GM18502 (cell line): ENCODE measurements around the gene AARSD1.
A peak's percentile ranks its signal among the peaks of the same experiment; 100 is the strongest.
"Not testable (repeated sequence)": the region's sequence is repeated elsewhere in the genome, so short reads cannot be mapped to it uniquely, and the experiment has no call there.

Source experiments
- ATAC-seq: cut with Tn5 transposase; IDR thresholded peaks from one replicate; pipeline ENCODE4 v1.9.1; 2021; ENCODE audit warnings: mild to moderate bottlenecking; ENCODE audit not compliant: unreplicated experiment, poor library complexity

The AARSD1 gene, protein sequence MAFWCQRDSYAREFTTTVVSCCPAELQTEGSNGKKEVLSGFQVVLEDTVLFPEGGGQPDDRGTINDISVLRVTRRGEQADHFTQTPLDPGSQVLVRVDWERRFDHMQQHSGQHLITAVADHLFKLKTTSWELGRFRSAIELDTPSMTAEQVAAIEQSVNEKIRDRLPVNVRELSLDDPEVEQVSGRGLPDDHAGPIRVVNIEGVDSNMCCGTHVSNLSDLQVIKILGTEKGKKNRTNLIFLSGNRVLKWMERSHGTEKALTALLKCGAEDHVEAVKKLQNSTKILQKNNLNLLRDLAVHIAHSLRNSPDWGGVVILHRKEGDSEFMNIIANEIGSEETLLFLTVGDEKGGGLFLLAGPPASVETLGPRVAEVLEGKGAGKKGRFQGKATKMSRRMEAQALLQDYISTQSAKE

DNA sequence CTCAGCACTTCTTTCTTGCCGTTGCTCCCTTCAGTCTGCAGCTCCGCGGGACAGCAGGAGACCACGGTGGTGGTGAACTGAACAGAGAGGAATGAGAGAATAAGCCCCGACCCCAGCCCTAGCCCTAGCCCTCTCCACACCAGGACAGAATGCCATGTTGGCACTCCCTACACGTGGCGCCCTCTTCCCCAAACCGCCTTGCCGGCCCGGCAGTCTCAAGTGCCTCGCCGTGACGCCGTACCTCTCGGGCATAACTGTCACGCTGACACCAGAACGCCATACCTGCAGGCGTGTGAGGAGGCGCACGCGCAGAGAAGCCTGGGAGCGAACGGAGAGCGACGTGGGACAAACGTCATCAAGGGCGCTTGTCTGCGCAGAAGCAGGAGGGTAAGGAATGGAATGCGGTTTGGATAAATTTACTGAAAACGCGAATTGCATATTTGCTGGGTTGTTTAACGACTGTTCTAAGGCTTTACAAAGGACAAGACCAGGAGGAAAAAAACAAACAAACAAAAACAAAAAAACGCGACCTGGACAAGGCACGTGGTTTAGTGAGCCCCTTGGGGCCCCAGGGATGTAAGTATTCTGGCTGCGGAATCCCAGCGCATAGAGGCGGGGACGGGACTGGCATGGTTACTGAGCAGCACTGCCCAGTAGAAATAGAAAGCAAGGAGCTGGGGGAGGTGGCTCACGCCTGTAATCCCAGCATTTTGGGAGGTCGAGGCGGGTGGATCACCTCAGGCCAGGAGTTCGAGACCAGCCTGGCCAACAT lies at the start of gene AARSD1:
AARSD1 (minus strand) TSS at position 294 of the 772 bp plus-strand sequence; CDS start at position 280, 14 bp downstream.
- ATAC-seq: peak; percentile 84

GRCh38 chr17:43013296-43013695 lies 49.0 kb upstream of the AARSD1 start:
- no peak for ATAC-seq

DNA sequence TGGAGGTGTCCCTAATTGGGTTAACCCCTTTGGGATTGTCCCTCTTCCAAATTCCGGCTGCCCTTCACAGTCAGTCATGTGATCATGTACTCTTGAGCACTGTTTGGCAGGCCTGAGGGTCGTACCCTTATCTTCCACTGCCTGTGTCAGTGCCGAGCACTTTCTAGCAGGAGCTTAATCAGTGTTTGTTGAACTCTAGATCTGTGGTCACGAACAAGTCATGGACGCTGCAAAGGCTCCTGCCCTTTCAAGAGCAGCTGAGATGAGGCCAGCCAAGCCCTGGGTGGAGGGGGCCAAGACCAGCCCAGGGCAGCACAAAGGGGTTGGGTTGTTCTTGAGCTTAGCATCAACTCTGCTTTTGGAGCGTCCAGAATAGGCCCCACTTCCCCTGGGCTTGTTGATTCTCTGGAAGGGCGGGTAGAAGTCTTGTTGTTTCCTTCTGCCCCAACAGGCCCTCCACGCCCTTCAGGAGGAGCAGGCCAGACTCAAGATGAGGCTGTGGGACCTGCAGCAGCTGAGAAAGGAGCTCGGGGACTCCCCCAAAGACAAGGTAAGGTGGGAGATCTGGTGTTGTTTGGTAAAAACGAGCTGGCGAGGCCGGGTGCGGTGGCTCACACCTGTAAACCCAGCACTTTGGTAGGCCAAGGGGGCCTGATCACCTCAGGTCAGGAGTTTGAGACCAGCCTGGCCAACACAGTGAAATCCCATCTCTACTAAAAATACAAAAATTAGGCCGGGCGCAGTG lies 47.6 kb upstream of the AARSD1 start:
- ATAC-seq: no peak

- no peak for ATAC-seq
These were observed 46.5 kb upstream of the AARSD1 start for GRCh38 chr17:43010667-43011308.

DNA sequence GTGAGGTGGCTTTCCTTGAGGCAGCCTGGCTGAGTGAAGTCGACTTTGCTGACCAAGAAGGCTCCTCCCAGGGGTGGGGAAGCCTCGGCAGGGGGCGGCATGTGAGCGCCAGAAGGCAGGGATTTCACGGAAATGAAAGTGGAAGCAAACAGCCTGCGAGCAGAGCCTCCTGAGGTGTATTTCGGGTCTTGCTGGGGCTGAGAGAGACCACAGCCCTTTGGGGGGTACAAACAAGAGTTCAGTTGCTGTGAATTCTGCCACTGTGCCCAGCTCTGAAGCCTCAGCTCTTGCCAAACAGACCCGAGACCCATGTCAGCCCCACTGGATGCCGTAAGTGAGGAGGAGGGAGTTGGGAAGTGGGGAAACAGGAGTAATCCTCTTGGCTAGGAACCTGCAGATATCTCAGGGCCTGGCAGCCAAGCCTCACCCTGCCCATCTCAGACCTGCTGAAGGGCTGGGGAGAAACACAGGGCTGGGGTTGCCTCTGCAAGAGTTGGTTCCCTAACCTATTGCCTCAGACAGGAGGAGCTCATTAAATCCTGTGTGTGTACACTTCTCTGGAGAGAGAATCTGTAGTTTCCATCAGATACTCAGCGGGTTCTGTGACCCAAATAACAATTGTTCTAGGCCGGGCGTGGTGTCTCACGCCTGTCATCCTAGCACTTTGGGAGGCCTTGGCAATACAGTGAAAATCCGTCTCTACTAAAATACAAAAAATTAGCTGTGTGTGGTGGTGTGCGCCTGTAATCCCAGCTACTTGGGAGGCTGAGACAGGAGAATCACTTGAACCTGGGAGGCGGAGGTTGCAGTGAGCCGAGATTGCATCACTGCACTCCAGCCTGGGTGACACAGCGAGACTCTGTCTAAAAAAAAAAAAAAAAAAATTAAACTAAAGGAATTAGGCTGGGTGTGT lies 42.6 kb upstream of the AARSD1 start, which contains the start of gene IFI35:
IFI35 (plus strand) TSS at position 146 of the 913 bp plus-strand sequence; CDS start at position 310, 164 bp downstream.
- ATAC-seq: peak; percentile 69

- ATAC-seq: no peak
These were observed 39.4 kb upstream of the AARSD1 start for GRCh38 chr17:43003542-43004172.

DNA sequence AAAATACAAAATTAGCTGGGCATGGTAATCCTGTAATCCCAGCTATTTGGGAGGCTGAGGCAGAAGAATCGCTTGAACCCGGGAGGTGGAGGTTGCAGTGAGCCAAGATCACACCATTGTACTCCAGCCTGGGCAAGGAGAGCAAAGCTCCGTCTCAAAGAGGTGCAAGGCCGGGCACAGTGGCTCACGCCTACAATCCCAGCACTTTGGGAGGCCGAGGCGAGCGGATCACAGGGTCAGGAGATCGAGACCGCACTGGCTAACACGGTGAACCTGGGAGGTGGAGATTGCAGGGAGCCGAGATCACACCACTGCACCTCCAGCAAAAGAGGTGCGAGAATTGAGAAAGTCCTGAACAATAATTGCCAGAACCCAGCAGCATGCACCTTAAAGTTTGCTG lies 36.6 kb upstream of the AARSD1 start:
- not testable (repeated sequence) for ATAC-seq

GRCh38 chr17:42999003-42999525 lies 34.8 kb upstream of the AARSD1 start:
- ATAC-seq: no peak

- ATAC-seq: peak; percentile 88
These were observed 34.0 kb upstream of the AARSD1 start, which contains the start of gene RPL27 for GRCh38 chr17:42997984-42998938. TSS of gene RPL27 (plus strand) at chr17:42998419. CDS start at chr17:42998751, 332 bp downstream.

DNA sequence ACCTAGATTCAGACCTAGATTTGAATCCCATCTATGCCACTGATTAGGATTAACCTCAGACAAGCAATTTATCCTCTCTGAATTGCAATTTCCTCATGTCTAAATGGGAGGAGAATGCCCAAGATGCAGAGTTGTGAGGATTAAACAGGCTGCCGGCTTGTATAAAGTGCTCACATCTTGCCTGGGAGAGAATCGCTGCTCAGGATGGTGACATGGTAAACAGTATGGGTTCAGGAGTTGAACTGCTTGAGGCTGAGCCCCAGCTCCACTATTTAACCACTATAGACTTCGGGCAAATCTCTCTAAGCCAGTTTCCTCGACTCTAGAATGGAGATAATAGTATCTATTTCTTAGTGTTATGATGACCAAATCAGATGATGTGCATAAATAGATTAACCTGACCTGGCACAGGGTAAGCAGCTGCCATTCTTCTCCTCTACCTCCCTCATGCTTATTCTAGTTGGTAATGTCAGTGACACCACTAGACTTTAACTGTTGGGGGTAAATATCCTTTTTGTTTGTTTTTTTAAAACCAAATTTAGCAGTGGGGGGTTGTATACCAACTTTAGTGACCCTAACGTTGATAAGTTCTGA lies 33.2 kb upstream of the AARSD1 start:
- no peak for ATAC-seq

DNA sequence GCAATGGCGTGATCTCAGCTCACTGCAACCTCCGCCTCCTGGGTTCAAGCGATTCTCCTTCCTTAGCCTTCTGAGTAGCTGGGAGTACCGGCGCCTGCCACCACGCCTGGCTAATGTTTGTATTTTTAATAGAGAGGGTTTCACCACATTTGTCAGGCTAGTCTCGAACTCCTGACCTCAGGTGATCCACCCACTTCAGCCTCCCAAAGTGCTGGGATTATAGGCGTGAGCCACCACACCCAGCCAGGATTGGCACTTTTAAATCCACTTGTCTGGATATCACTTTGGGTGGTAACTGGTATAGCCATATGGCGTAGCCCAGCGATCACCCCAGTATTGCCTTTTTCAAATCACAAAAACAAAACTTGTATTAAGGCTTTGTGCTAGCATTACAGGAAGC lies 29.7 kb upstream of the AARSD1 start:
- not testable (repeated sequence) for ATAC-seq

GRCh38 chr17:42992872-42993271 lies 28.6 kb upstream of the AARSD1 start:
- no peak for ATAC-seq

DNA sequence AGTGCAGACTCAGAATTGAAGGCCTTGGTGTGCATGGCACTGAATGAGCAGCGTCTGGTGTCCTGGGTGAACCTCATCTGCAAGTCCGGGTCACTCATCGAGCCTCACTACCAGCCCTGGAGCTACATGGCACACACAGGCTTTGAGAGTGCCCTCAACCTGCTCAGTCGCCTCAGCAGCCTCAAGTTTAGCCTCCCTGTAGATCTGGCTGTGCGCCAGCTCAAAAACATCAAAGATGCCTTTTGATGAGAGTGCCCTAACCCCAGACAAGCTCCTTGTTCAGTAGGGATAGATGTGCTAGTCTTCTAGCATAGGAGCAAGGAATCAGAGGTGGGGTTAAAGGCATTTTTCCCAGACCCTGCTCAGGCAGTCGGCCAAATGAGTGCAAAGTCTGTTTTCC lies 27.2 kb upstream of the AARSD1 start:
- no peak for ATAC-seq

DNA sequence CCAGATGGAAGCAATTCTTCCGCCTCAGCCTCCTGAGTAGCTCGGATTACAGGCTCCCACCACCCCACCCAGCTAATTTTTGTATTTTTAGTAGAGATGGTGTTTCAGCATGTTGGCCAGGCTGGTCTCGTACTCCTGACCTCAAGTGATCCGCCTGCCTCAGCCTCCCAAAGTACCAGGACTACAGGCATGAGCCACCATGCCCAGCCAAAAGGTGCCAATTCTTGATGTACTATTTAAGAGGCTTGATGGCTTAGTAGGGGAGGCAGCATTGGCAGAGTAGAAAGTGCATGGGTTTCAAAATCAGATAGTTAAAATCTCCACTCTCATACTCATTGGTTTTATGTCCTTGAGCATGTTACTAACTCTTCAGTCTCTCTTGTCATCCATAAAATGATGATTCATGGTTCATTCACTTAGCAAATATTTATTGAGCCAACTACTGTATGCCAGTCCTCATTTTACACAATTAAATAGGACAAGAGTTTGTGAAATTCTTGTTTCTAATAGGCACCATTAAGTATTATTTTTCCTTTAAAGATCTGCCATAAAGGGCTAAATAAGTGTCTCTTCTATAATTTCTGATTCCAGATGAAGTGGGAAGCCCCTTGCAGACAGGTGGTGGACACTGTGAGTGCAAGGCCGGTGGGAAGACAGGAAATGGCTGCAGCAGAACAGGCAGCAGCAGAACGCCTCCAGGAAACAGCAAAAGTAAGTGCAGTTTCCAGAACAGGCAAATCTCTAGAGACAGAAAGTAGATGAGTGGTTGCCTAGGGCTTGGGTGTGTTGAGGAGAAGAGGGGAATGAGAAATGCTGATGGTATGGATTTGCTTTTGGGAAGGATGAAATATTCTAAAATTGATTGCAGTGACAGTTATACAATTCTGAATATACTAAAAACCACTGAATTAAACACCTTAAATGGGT lies 25.7 kb upstream of the AARSD1 start:
- ATAC-seq: no peak

GRCh38 chr17:42989141-42989540 lies 24.9 kb upstream of the AARSD1 start:
- no peak for ATAC-seq

- no peak for ATAC-seq
These were observed 21.0 kb upstream of the AARSD1 start for GRCh38 chr17:42985225-42985624.
